Embryonic facial prominence (tissue), 1 donor: Measurements from ENCODE around the gene ABCC3.

Experiments
- DNase-seq: peaks from one replicate; pipeline ENCODE4 v3.0.0-alpha.2; 2016; ENCODE audit errors: extremely low spot score

ABCC3 gene

DNA sequence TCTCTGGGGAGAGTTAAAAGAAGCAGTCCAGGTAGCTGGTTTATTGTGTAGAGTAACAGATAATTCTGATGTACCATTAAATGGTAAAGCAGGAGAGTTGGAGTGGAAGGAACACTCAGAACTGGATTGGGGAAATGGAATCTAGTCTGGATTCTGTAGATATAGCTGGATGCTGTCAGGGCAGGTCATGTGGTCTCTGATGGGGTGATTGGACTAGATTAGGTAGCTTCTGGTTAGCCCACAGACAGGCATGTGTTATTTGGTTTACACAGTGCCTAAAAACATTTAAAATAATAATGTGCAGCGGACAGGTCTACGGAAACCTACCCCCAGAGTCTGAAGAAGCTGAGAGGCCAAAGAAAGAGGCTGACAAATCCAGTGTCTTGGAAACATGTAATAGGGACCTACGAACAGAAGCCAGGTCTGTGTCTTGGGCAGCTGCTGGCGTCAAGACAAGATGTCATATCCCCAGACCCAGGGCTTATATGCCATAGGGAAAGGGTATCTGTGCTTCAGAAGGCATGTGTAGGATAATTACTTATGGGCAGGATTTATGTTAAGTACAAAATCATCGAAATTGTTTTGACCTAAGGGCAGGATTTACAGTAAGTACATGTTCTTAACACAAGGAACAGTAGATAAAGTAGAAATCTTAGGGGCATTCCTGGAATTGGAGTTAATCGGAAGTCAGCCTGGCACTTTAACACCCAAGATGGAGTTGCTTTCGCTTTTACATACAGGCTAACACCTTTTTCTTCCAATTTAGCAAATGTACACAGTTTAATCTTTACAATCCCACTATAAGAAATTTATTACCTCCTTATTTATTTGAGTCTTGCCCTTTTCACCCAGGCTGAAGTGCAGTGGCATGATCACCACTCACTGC is 97.1 kb downstream of the ABCC3 start:
- no peak for DNase-seq

DNA sequence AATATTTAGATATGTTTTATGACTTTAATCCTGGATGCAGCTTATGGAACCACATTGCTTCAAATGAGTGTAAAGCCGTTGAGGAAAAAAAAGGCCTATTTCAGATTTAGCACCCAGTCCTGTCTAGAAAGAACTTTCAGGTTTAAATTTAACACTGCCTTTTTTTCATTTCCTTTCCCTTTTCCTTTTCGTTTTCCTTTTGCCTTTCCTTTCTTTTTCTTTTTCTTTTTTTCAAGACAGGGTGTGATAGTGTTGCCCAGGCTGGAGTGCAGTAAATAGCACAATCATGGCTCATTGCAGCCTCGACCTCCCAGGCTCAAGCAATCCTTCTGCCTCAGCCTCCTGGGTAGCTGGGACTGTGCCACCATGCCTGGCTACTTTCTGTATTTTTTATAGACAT is 100.6 kb downstream of the ABCC3 start:
- no peak for DNase-seq

- no peak for DNase-seq
These were observed 102.5 kb downstream of the ABCC3 start for GRCh38 chr17:50737118-50737698.

DNA sequence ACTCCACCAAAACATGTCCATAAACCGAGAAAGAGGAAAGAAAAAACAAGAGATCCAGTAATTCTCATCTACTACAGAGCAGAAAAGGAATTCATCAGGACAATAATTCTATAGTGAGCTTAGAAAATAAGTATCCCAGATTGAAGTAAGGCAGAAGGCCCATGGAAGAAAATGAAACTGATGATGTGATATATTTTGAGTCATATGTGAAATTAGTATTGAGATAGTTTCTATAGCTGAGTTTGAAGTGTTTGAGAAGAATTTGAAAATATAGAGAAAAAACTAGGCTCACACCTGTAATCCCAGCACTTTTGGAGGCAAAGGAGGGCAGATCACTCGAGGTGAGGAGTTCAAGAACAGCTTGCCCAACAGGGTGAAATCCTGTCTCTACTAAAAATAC is 104.4 kb downstream of the ABCC3 start:
- no peak for DNase-seq
